Erythroblast (primary cell): ENCODE measurements around the gene ADTRP.

ENCODE experiments used
- GATA1 ChIP-seq: IDR thresholded peaks from 2 replicates; pipeline ENCODE4 v1.6.1; 2011; ENCODE audit warnings: low read depth, mild to moderate bottlenecking, control low read depth, low read length, moderate library complexity
- POLR2A ChIP-seq: IDR thresholded peaks from 2 replicates; pipeline ENCODE4 v1.6.1; 2011; ENCODE audit warnings: mild to moderate bottlenecking, low read length

DNA sequence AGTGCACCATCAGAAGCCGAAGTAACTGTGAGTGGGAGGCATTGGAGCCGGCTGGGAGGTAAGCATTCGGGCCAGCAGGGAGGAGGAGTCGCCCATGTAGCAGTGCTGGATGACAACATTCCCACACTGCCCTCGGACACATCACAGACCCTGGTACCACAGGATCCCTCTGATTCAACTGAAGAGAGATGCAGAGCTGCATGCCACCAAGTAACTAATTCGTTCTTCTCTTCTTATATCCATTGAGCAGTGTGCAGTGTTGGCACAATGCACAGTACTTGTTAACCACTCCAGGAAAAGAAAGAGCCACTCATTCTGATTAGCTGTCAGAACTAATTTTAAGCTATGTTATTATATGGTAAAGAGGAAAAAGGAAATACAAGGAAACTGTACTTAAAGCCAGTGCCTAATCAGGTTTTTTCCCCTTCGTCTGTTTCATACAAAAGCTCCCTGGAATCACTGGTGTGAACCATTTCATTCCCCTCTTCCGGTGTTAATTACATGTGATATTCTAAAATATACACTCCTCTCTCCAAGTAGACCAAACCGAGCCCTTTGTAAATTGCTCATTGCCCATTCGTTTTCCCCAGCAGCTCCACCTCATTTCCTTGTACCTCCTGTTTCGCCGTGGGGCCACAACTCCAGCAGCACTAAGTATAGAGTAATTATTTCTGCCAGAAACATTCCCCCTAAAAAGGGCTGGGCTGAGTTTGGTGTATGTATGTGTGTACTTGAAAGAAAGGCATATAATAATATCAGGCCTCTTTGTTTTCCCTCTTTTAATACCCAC, 32.4 kb upstream of the ADTRP start:
- TF ChIP-seq POLR2A (no peak), GATA1 (no peak)
